Immature natural killer cell (primary cell): Measurements from ENCODE around the gene IKZF1. TPM values are rescaled to one million over a fixed set of nuclear protein-coding genes. Genes with fewer than 3 reads are reported as not detected.

Experiments used
- DNase-seq, 3 donors: peaks; one replicate each; pipeline ENCODE4 v3.0.0; 2022; ENCODE audit warnings: mixed read lengths in 1 of 3
- H3K27ac Mint-ChIP-seq, 6 donors: one replicate each; pipeline ENCODE4 v1.8.0; 2020; ENCODE audit warnings: mixed read lengths in 6 of 6, mild to moderate bottlenecking in 5 of 6, inconsistent platforms in 4 of 6, moderate library complexity in 3 of 6
- H3K27me3 Mint-ChIP-seq, 3 donors: one replicate each; pipeline ENCODE4 v1.8.0; 2020 to 2021; ENCODE audit warnings: low read depth in 3 of 3, mild to moderate bottlenecking in 3 of 3, mixed read lengths in 3 of 3, moderate library complexity in 3 of 3, inconsistent platforms in 1 of 3
- H3K36me3 Mint-ChIP-seq, 3 donors: one replicate each; pipeline ENCODE4 v1.8.0; 2020; ENCODE audit warnings: mixed read lengths in 3 of 3, inconsistent platforms in 2 of 3, mild to moderate bottlenecking in 2 of 3
- H3K4me1 Mint-ChIP-seq, 2 donors: one replicate each; pipeline ENCODE4 v1.8.0; 2020; ENCODE audit warnings: inconsistent platforms in 2 of 2, mild to moderate bottlenecking in 2 of 2, mixed read lengths in 2 of 2, moderate library complexity in 1 of 2
- H3K4me3 Mint-ChIP-seq, 5 donors: one replicate each; pipeline ENCODE4 v1.8.0; 2020; ENCODE audit warnings: mild to moderate bottlenecking in 5 of 5, mixed read lengths in 5 of 5, inconsistent platforms in 3 of 5, moderate library complexity in 3 of 5
- H3K9me3 Mint-ChIP-seq, 6 donors: one replicate each; pipeline ENCODE4 v1.8.0; 2020; ENCODE audit warnings: mild to moderate bottlenecking in 6 of 6, mixed read lengths in 6 of 6, inconsistent platforms in 4 of 6, moderate library complexity in 3 of 6
- polyA plus RNA-seq, 3 donors: library from polyadenylated mRNA; unstranded; fragments of 300-500 nt; fragmentation: Illumina TruSeq; gene quantifications; one replicate each; pipeline ENCODE4 v1.2.3, GENCODE V29; 2021

The IKZF1 gene
- polyA plus RNA-seq, 3 donors from 2014 or later: 79.5 to 307 (median 91.3) TPM

GRCh38 chr7:50431722-50432305, 127.3 kb downstream of the IKZF1 start:
- no peaks in the 10 kb centered on the region for H3K9me3 Mint-ChIP-seq
- no peaks in the 10 kb centered on the region for H3K4me1 Mint-ChIP-seq
- peaks cover 0 to 3% (median 2%) of the 10 kb centered on the region in 3 donors for H3K27me3 Mint-ChIP-seq
- no peak for DNase-seq
- H3K36me3 Mint-ChIP-seq: peaks cover 0 to 5% (median under 1%) of the 10 kb centered on the region in 3 donors
- no peak overlapping the region for H3K4me3 Mint-ChIP-seq
- H3K27ac Mint-ChIP-seq: no peak overlapping the region

GRCh38 chr7:50436133-50436806, 131.8 kb downstream of the IKZF1 start:
- Mint-ChIP-seq H3K9me3 (no peaks in the 10 kb centered on the region), H3K36me3 (peaks cover 12 to 19% (median 19%) of the 10 kb centered on the region in 3 donors), H3K4me3 (no peak overlapping the region), H3K27ac (no peak overlapping the region), H3K27me3 (no peaks in the 10 kb centered on the region), H3K4me1 (no peaks in the 10 kb centered on the region)
- no peak for DNase-seq

DNA sequence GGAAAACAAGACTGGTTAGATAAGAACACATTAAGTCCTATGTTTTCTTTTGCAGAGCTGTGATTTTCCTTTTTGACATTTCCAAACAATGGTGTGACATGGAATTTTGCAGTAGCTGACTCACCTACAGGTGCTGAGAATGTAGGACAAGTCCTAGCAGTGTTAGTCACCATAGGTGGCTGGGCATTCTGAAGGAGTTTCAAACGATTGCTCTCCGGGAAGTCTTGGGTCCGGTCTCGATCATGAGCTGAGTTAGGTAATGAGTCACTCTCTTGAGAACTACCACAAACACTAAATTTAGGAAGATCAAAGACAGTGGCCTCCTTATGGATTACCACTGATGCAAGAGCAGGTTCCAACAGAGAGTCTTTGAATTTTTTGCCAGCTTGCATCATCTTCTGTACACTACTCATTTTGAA, 142.0 kb downstream of the IKZF1 start:
- Mint-ChIP-seq H3K4me3 (no peak overlapping the region), H3K27ac (no peak overlapping the region), H3K4me1 (peaks cover 18 to 26% of the 10 kb centered on the region in 2 donors), H3K9me3 (no peaks in the 10 kb centered on the region), H3K36me3 (peaks cover 17 to 37% (median 18%) of the 10 kb centered on the region in 3 donors), H3K27me3 (peaks cover 0 to 3% (median 3%) of the 10 kb centered on the region in 3 donors)
- DNase-seq: no peak

DNA sequence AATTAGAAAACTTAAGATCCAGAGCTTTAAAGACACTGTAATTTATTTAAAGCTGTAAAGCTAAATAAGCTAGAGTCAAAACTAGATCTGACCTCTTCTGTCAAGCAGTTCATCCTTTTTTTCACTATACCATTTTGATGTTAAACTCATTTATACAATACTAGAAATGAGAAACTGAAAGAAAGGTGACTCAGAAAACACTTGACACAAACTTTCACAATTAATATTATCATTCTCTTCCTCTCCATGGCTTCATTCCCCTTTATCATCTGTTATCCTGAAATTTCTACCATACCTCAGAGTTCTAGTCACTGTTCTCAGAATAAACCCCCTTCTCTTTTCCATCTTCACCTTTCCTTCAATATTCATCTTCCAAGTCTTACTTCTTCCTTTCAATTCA, 144.3 kb downstream of the IKZF1 start:
- Mint-ChIP-seq H3K4me1 (peaks cover 18 to 26% of the 10 kb centered on the region in 2 donors), H3K9me3 (no peaks in the 10 kb centered on the region), H3K27ac (peak overlapping the region in 5 of 6 donors; percentile 0 to 86 (median 70)), H3K27me3 (peaks cover 0 to 10% (median 3%) of the 10 kb centered on the region in 3 donors), H3K36me3 (peaks cover 11 to 30% (median 17%) of the 10 kb centered on the region in 3 donors), H3K4me3 (peak overlapping the region in 3 of 5 donors; percentile 2 to 89 (median 59))
- no peak for DNase-seq

DNA sequence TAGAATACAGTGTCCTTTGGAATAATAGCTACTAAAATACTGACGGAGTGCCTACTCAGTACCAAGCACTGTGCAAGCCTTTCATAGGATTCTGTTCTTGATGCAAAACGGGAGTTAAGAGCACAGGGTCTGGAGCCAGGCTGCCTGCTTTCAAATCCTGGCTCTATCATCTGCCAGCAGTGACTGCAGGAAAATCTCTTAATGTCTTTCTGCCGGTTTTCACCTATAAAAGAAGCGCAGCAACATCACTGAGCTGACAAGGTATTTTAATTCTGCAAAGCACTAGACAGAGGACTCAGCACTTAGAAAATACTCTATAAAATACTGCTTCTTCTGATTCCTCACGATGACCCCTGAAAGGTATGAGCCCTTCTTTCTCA, 145.0 kb downstream of the IKZF1 start:
- H3K4me1 Mint-ChIP-seq: peaks cover 18 to 26% of the 10 kb centered on the region in 2 donors
- H3K36me3 Mint-ChIP-seq: peaks cover 11 to 26% (median 14%) of the 10 kb centered on the region in 3 donors
- peak overlapping the region; percentile 0 to 92 (median 75) for H3K27ac Mint-ChIP-seq
- DNase-seq: no peak
- H3K27me3 Mint-ChIP-seq: peaks cover 0 to 10% (median 3%) of the 10 kb centered on the region in 3 donors
- peak overlapping the region; percentile 89 to 94 (median 91) for H3K4me3 Mint-ChIP-seq
- H3K9me3 Mint-ChIP-seq: no peaks in the 10 kb centered on the region

- peak; percentile 78 to 82 (median 81) for DNase-seq
- Mint-ChIP-seq H3K9me3 (no peaks in the 10 kb centered on the region), H3K4me1 (peaks cover 18 to 26% of the 10 kb centered on the region in 2 donors), H3K27ac (peak within 1 kb of the TSS; percentile 70 to 94 (median 84)), H3K36me3 (peaks cover 11 to 22% (median 14%) of the 10 kb centered on the region in 3 donors), H3K27me3 (peaks cover 0 to 14% (median 3%) of the 10 kb centered on the region in 3 donors), H3K4me3 (peak within 1 kb of the TSS; percentile 89 to 94 (median 91))
Measured at GRCh38 chr7:50449881-50450589, 145.5 kb downstream of the IKZF1 start, which contains the start of gene FIGNL1. TSS of gene FIGNL1 (minus strand) at chr7:50450350. CDS start at chr7:50447287, 3,063 bp downstream.

GRCh38 chr7:50450590-50451032, 146.1 kb downstream of the IKZF1 start:
- no peak for DNase-seq
- Mint-ChIP-seq H3K27ac (peak overlapping the region; percentile 70 to 94 (median 84)), H3K36me3 (peaks cover 8 to 16% (median 12%) of the 10 kb centered on the region in 3 donors), H3K4me1 (peaks cover 18 to 26% of the 10 kb centered on the region in 2 donors), H3K9me3 (no peaks in the 10 kb centered on the region), H3K27me3 (peaks cover 0 to 14% (median 4%) of the 10 kb centered on the region in 3 donors), H3K4me3 (peak overlapping the region; percentile 89 to 94 (median 91))

Other genes with a start within 250 kb of the IKZF1 start
- under 1 TPM in 1 of 3 donors, not detected in 2; 0.28 TPM for gene ZPBP, start 211.5 kb upstream of the IKZF1 start, polyA plus RNA-seq
- gene FIGNL1, start 145.6 kb downstream of the IKZF1 start, polyA plus RNA-seq: 10 to 100 TPM in 1 of 3 donors, 1 to 10 TPM in 2; 1.8 to 10.3 (median 3.7) TPM